ENCODE results near the gene NUTF2.

The NUTF2 gene

DNA sequence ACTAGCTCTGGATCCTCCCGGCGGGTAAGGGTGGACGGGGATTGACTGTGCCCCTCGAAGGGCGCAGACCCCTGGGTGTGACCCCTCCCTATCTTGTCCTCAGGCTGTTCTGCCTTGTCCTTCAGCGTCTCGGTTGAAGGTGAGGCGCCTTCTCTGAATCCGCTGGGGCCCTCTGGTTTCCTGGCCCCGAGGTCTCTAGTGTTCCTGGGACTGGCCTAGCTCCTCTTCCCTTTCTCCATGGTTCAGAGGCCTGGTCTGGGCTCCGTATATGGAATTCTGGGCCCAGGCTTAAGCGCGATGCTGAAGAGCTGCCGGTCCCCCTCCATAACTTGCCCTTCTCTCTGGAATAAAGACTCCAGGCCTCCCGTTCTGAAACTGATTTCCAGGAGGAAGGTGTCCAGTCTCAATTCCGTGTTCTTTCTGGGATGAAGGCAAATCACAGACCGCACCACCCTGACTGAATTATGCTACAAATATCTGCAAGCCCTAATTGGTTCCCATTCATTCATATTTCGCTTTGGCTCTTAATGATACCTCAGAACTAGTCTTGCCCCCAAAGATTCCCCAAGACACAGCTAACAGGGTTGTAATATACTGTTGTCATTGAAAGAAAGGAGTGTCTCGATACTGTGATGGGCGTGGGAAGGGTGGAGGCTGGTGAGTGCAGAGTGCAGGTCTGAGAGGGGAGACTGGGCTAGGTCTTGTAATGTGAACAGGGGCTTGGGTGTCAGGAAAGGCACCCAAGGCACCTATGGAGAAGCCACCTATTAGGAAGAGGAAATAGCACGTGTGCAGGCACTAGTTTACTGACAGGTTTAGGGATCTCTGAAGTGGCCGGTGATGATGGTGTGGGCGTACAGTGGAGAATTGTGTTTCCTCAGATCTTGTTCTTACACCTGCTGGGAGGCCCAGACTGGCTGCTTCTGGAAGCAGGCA, 27.0 kb downstream of the NUTF2 start:
- ChIA-PET CTCF (interaction anchor here (0.6 to 1.9 kb wide), 6 partner anchors 10 to 64 kb away, joined by 3 to 13 read pairs (median 4); partner anchors contain the start of gene NRN1L), POLR2A (interaction anchor here (0.6 to 1.7 kb wide), 12 partner anchors 11 to 312 kb away, joined by 3 to 8 read pairs (median 4); partner anchors contain the start of genes CTCF, GFOD2, NRN1L and NUTF2)
- peak; percentile 69; the same call in 1 of the 2 replicates for TF ChIP-seq EGR2 (tag by site-specific recombination; IDR thresholded peaks at IDR 0.05; ENCODE audit: low read depth)
- no peak for TF ChIP-seq ZNF843 (tag by site-specific recombination; IDR thresholded peaks at IDR 0.05)
- peak; percentile 68; the same call in 1 of the 2 replicates for TF ChIP-seq ZBTB8A (tag by site-specific recombination; IDR thresholded peaks at IDR 0.05)
- TF ChIP-seq ZFHX2 (tag by site-specific recombination; conservative IDR thresholded peaks at IDR 0.05): peak; percentile 71
- TF ChIP-seq, protein P1, sequence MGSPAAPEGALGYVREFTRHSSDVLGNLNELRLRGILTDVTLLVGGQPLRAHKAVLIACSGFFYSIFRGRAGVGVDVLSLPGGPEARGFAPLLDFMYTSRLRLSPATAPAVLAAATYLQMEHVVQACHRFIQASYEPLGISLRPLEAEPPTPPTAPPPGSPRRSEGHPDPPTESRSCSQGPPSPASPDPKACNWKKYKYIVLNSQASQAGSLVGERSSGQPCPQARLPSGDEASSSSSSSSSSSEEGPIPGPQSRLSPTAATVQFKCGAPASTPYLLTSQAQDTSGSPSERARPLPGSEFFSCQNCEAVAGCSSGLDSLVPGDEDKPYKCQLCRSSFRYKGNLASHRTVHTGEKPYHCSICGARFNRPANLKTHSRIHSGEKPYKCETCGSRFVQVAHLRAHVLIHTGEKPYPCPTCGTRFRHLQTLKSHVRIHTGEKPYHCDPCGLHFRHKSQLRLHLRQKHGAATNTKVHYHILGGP (tag by site-specific recombination; IDR thresholded peaks at IDR 0.05): no peak
- TF ChIP-seq ZNF571 (tag by site-specific recombination; IDR thresholded peaks at IDR 0.05): no peak
- TF ChIP-seq ZNF341 (tag by site-specific recombination; IDR thresholded peaks at IDR 0.05; ENCODE audit: low read depth): peak; percentile 23; the same call in 1 of the 2 replicates
- TF ChIP-seq KLF1 (tag by site-specific recombination; IDR thresholded peaks at IDR 0.05): peak; percentile 79
- no peak for TF ChIP-seq SCRT1 (tag by site-specific recombination; IDR thresholded peaks at IDR 0.05; ENCODE audit: borderline replicate concordance)
- no peak for TF ChIP-seq ZNF121 (tag by site-specific recombination; IDR thresholded peaks at IDR 0.05)
- H3K4me3 ChIP-seq (ENCODE audit: low read depth, low read length): peak overlapping the region; percentile 79
- no peaks in the 10 kb centered on the region for H3K4me1 ChIP-seq (ENCODE audit: control insufficient read depth, insufficient read depth, low read length)
- peaks cover 5 to 78% of the 10 kb centered on the region in 2 experiments for H3K36me3 ChIP-seq (ENCODE audit: control insufficient read depth in 2 of 2, insufficient read depth in 1 of 2, low read length in 2 of 2)
- H3K9me3 ChIP-seq (ENCODE audit: control insufficient read depth, insufficient read depth, low read depth, low read length): no peaks in the 10 kb centered on the region
- peak overlapping the region; percentile 63; the same call in 1 of the 2 replicates for H3K27ac ChIP-seq (ENCODE audit: extremely low read depth, low read depth, low read length)

GRCh38 chr16:67874372-67874771, 27.6 kb downstream of the NUTF2 start:
- ChIA-PET CTCF (interaction anchor here (0.6 to 1.9 kb wide), 4 partner anchors 9 to 202 kb away, joined by 4 to 13 read pairs (median 8); partner anchors contain the start of gene NRN1L), POLR2A (interaction anchor here (1.7 kb wide), 2 partner anchors 10 to 28 kb away, joined by 4 to 6 read pairs; partner anchors contain the start of genes NRN1L and NUTF2)
- H3K4me3 ChIP-seq (ENCODE audit: low read depth, low read length): peak overlapping the region; percentile 79
- H3K4me1 ChIP-seq (ENCODE audit: control insufficient read depth, insufficient read depth, low read length): no peaks in the 10 kb centered on the region
- no peak overlapping the region; the same call in 1 of the 2 replicates for H3K27ac ChIP-seq (ENCODE audit: extremely low read depth, low read depth, low read length)
- TF ChIP-seq, protein P2, sequence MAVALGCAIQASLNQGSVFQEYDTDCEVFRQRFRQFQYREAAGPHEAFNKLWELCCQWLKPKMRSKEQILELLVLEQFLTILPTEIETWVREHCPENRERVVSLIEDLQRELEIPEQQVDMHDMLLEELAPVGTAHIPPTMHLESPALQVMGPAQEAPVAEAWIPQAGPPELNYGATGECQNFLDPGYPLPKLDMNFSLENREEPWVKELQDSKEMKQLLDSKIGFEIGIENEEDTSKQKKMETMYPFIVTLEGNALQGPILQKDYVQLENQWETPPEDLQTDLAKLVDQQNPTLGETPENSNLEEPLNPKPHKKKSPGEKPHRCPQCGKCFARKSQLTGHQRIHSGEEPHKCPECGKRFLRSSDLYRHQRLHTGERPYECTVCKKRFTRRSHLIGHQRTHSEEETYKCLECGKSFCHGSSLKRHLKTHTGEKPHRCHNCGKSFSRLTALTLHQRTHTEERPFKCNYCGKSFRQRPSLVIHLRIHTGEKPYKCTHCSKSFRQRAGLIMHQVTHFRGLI (tag by site-specific recombination; IDR thresholded peaks at IDR 0.05): peak; percentile 93
- TF ChIP-seq KLF16 (tag by site-specific recombination; IDR thresholded peaks at IDR 0.05): no peak
- peaks cover 0 to 78% of the 10 kb centered on the region in 2 experiments for H3K36me3 ChIP-seq (ENCODE audit: control insufficient read depth in 2 of 2, insufficient read depth in 1 of 2, low read length in 2 of 2)
- no peaks in the 10 kb centered on the region for H3K9me3 ChIP-seq (ENCODE audit: control insufficient read depth, insufficient read depth, low read depth, low read length)

GRCh38 chr16:67877064-67877463, 30.3 kb downstream of the NUTF2 start:
- Histone ChIP-seq H3K27ac (ENCODE audit: extremely low read depth, low read depth, low read length) (no peak overlapping the region), H3K4me1 (ENCODE audit: control insufficient read depth, insufficient read depth, low read length) (no peaks in the 10 kb centered on the region), H3K36me3 (ENCODE audit: control insufficient read depth in 2 of 2, insufficient read depth in 1 of 2, low read length in 2 of 2) (peaks cover 0 to 80% of the 10 kb centered on the region in 2 experiments; a peak in 2 of 3 replicates), H3K9me3 (ENCODE audit: control insufficient read depth, insufficient read depth, low read depth, low read length) (no peaks in the 10 kb centered on the region), H3K4me3 (ENCODE audit: low read depth, low read length) (no peak overlapping the region)
- CTCF ChIA-PET: interaction anchor here (0.6 to 1.6 kb wide), 2 partner anchors 61 to 310 kb away, joined by 3 to 7 read pairs; no protein-coding TSS in a partner anchor
- POLR2A ChIA-PET: no interaction called here
- TF ChIP-seq ZNF350 (tag by site-specific recombination; IDR thresholded peaks at IDR 0.05) (no peak), ZNF610 (tag by site-specific recombination; IDR thresholded peaks at IDR 0.05; ENCODE audit: borderline replicate concordance) (no peak), ZNF324 (tag by site-specific recombination; IDR thresholded peaks at IDR 0.05) (no peak), ZXDB (tag by site-specific recombination; IDR thresholded peaks at IDR 0.05) (no peak), ZNF19 (tag by site-specific recombination; IDR thresholded peaks at IDR 0.05; ENCODE audit: low read depth) (no peak), ZSCAN23 (tag by site-specific recombination; IDR thresholded peaks at IDR 0.05) (no peak), ZFP37 (tag by site-specific recombination; IDR thresholded peaks at IDR 0.05) (no peak), WT1 (tag by site-specific recombination; IDR thresholded peaks at IDR 0.05) (no peak), ZNF169 (tag by site-specific recombination; IDR thresholded peaks at IDR 0.05) (no peak)
- TF ChIP-seq, protein P3, sequence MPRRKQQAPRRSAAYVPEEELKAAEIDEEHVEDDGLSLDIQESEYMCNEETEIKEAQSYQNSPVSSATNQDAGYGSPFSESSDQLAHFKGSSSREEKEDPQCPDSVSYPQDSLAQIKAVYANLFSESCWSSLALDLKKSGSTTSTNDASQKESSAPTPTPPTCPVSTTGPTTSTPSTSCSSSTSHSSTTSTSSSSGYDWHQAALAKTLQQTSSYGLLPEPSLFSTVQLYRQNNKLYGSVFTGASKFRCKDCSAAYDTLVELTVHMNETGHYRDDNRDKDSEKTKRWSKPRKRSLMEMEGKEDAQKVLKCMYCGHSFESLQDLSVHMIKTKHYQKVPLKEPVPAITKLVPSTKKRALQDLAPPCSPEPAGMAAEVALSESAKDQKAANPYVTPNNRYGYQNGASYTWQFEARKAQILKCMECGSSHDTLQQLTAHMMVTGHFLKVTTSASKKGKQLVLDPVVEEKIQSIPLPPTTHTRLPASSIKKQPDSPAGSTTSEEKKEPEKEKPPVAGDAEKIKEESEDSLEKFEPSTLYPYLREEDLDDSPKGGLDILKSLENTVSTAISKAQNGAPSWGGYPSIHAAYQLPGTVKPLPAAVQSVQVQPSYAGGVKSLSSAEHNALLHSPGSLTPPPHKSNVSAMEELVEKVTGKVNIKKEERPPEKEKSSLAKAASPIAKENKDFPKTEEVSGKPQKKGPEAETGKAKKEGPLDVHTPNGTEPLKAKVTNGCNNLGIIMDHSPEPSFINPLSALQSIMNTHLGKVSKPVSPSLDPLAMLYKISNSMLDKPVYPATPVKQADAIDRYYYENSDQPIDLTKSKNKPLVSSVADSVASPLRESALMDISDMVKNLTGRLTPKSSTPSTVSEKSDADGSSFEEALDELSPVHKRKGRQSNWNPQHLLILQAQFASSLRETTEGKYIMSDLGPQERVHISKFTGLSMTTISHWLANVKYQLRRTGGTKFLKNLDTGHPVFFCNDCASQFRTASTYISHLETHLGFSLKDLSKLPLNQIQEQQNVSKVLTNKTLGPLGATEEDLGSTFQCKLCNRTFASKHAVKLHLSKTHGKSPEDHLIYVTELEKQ (tag by site-specific recombination; IDR thresholded peaks at IDR 0.05; ENCODE audit: borderline replicate concordance): no peak
- TF ChIP-seq, protein P1 (tag by site-specific recombination; IDR thresholded peaks at IDR 0.05): no peak
